Measurements from ENCODE around the gene NEURL3.
"Not testable (repeated sequence)": the region's sequence is repeated elsewhere in the genome, so short reads cannot be mapped to it uniquely, and the experiment has no call there.

Gene NEURL3

GRCh38 chr2:96505231-96505889, at the start of gene NEURL3:
Gene NEURL3 (minus strand): TSS chr2:96505357. CDS start chr2:96505286, 71 bp downstream.
- DNase-seq (ENCODE audit: low spot score in 2 of 2), result no peak
- no peaks in the 10 kb centered on the region for H3K9me3 ChIP-seq
- H3K36me3 ChIP-seq (replicated peaks), result no peaks in the 10 kb centered on the region
- no peak within 1 kb of the TSS for H3K4me3 ChIP-seq
- in situ Hi-C loops (cut with MboI; ENCODE audit: low sequenced_read_pairs), result loop anchor here (5.0 to 25.0 kb wide), 2 partner anchors 93 to 493 kb away; no protein-coding TSS in a partner anchor
- H3K27me3 ChIP-seq (ENCODE audit: low read depth), result no peaks in the 10 kb centered on the region
- peaks cover 8% of the 10 kb centered on the region; the same call in 1 of the 2 replicates for H3K4me1 ChIP-seq

DNA sequence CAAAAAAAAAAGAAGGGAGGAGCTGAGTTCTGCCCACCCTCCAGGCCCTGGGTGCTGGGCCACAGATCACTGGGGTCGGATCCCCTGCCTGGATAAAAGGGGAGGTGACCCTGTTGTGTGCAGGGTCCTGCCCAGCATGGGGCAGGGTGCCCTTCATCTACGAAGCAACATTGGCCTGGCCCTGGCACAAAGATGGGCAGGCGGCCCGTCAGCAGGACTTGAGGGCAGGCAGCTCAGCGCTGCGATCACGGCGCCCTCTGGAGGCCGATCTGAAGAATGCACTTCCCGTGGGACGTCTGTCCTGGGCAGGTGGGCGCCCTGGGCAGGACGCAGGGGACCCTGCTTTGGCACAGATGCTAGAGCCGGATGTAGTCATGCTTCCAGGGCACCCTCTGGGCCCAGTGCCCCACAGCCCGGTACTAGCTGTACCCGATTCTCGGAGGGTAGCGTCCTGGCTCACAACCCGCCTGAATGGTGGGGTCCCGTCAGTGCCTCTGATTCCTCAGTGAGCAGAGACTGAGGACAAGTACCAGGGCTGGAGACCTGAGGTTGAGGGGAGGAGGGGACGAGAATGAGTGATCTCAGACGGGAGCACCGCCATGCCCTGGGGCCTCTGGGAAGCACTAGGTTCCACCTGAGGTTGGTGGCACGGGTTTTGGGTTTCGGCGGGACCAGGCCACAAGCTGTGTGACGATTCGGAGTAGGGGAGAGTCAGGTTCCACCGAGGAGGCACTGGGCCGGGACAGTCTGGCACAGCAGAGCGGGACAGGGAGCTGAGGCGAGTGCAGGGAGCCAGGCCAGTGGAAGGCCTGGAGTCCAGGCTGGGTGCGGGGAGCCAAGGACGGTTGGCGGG, 49.4 kb upstream of the NEURL3 start:
- no peaks in the 10 kb centered on the region for H3K36me3 ChIP-seq (replicated peaks)
- no peaks in the 10 kb centered on the region for H3K27me3 ChIP-seq (ENCODE audit: low read depth)
- DNase-seq (ENCODE audit: low spot score in 2 of 2), result peak; percentile 36 to 77
- in situ Hi-C loops (cut with MboI; ENCODE audit: low sequenced_read_pairs), result no loop called here
- no peak overlapping the region for H3K4me3 ChIP-seq
- H3K4me1 ChIP-seq, result no peaks in the 10 kb centered on the region
- H3K9me3 ChIP-seq, result no peaks in the 10 kb centered on the region

DNA sequence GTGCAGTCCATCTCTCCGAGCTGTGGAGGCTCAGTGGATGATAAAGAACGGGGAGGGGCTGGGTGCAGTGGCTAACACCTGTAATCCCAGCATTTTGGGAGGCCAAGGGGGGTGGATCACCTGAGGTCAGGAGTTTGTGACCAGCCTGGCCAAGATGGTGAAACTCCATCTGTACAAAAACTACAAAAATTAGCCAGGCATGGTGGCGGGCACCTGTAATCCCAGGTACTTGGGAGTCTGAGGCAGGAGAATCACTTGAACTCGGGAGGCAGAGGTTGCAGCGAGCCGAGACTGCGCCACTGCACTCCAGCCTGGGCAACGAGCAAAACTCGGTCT, 48.8 kb upstream of the NEURL3 start:
- H3K4me1 ChIP-seq; H3K36me3 ChIP-seq (replicated peaks); DNase-seq (ENCODE audit: low spot score in 2 of 2); in situ Hi-C loops (cut with MboI; ENCODE audit: low sequenced_read_pairs); H3K27me3 ChIP-seq (ENCODE audit: low read depth); H3K4me3 ChIP-seq; H3K9me3 ChIP-seq: not testable (repeated sequence)

DNA sequence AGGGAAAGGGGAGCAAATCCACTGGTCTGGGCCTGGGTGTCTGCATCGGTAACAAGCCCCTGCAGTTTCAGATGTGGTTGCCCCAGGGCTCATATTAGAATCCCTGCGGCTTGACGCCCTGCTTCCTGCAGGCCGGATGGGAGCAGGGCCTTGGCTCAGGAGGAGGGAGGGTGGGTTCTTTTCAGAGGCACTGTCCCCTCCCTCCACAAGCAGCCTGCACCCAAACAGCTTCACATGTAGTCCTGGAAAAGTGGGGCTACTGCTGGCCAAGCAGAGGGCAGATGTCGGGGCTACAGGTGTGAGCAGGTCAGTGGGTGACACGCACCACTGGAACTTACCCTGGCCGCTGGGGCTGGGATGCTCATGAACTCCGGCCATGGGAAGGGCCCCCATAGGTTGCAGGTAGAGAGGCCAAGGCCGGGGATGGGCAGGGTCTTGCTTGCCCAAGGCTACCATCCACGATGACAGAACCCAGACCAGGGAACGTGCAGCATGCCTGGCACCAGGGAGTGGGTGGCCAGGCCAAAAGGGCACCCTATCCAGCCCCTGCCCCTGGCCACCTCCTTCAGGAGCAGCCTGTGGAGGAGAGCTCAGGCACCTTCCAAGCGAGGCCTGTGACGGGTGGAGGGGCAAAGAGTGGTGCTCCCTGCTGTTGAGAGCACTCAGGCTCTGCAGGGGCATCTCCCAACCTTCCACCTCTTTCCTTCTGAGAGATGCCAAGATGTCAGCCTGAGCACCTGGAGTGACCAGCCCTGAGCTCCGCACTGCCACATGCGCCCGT, 48.2 kb upstream of the NEURL3 start:
- in situ Hi-C loops (cut with MboI; ENCODE audit: low sequenced_read_pairs), result no loop called here
- no peak for DNase-seq (ENCODE audit: low spot score in 2 of 2)
- Histone ChIP-seq H3K36me3 (replicated peaks) (no peaks in the 10 kb centered on the region), H3K27me3 (ENCODE audit: low read depth) (no peaks in the 10 kb centered on the region), H3K4me1 (no peaks in the 10 kb centered on the region), H3K9me3 (no peaks in the 10 kb centered on the region), H3K4me3 (no peak overlapping the region)

DNA sequence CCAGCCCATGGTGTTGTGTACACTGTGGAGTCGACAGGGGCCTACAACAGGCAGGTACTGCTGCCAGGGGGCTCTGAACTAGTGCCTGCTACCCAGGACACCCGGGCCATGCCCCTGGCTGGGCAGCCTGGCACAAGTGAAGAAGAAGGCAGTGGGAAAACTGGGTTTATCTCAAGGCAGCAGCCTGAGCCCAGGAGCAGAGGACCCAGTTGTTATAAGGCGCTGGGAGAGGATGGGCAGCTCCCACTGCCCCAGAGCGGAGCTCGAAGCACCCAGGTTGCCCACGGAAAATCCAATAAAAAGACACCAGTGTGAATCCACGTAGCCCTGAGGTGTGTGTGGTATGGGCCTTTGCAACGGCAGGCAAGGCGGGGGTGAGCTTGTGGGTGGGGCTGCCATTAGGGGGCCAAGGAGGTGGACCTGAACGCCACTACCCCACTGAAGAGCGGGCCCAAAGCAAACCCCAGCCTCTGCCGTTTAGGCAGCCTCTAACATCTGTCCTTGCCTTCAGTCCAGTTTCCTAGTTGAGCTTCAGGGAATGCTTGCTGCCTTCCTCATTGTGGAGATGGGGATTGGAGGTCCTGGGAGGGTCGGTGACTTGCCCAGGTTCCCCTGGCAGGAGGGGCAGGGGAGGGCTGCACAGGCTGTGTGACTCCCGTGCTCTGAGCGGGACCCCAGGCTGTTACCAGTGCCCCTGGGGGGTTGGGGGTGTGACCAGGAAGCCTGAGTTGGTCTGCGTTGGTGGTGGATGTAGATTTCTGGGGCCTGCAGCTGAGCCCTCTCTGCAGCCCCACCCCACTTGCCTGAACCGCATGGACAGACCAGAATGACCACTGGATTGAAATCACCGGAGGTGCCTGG, 47.4 kb upstream of the NEURL3 start:
- Histone ChIP-seq H3K4me3 (no peak overlapping the region), H3K36me3 (replicated peaks) (no peaks in the 10 kb centered on the region), H3K9me3 (no peaks in the 10 kb centered on the region), H3K4me1 (peaks cover 7% of the 10 kb centered on the region), H3K27me3 (ENCODE audit: low read depth) (no peaks in the 10 kb centered on the region)
- in situ Hi-C loops (cut with MboI; ENCODE audit: low sequenced_read_pairs), result no loop called here
- DNase-seq (ENCODE audit: low spot score in 2 of 2), result no peak

- no peaks in the 10 kb centered on the region for H3K9me3 ChIP-seq
- in situ Hi-C loops (cut with MboI; ENCODE audit: low sequenced_read_pairs), result no loop called here
- H3K4me1 ChIP-seq, result peaks cover 11% of the 10 kb centered on the region
- H3K36me3 ChIP-seq (replicated peaks), result no peaks in the 10 kb centered on the region
- no peak overlapping the region for H3K4me3 ChIP-seq
- no peak for DNase-seq (ENCODE audit: low spot score in 2 of 2)
- no peaks in the 10 kb centered on the region for H3K27me3 ChIP-seq (ENCODE audit: low read depth)
Observed at GRCh38 chr2:96551605-96552314, 46.6 kb upstream of the NEURL3 start.

DNA sequence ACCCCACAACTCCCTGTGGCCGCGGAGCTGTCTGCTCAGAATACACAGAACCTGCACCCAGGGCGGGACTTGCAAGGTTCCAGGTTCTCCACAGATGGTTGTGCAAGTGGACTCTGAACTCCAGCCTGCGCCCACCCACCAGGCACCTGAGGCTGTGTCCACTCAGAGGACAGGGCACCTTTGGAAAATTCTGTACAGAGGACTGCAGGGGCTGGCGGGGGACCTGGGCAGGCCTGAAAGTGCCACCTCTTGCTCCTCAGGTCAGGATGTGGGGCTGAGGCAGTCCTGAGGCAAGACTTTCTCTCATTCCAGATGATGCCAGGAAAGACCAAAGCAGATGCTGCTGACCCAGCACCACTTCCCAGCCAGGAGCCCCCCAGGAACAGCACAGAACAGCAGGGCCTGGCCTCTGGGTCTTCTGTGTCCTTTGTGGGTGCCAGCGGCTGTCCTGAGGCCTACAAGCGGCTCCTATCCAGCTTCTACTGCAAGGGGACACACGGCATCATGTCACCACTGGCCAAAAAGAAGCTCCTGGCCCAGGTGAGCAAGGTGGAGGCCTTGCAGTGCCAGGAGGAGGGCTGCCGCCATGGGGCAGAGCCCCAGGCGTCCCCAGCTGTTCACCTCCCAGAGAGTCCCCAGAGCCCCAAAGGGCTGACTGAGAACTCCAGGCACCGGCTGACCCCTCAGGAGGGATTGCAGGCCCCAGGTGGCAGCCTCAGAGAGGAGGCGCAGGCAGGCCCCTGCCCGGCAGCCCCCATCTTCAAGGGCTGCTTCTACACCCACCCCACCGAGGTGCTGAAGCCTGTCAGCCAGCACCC, 45.8 kb upstream of the NEURL3 start:
- H3K4me3 ChIP-seq, result no peak overlapping the region

GRCh38 chr2:96549967-96550786, 45.0 kb upstream of the NEURL3 start:
- Histone ChIP-seq H3K36me3 (replicated peaks) (no peaks in the 10 kb centered on the region), H3K27me3 (ENCODE audit: low read depth) (no peaks in the 10 kb centered on the region), H3K9me3 (no peaks in the 10 kb centered on the region; the same call in 1 of the 2 replicates), H3K4me3 (no peak overlapping the region), H3K4me1 (peaks cover 11% of the 10 kb centered on the region)
- DNase-seq (ENCODE audit: low spot score in 2 of 2), result no peak
- in situ Hi-C loops (cut with MboI; ENCODE audit: low sequenced_read_pairs), result no loop called here

More for the DNA sequence above, 45.8 kb upstream of the NEURL3 start:
- Histone ChIP-seq H3K27me3 (ENCODE audit: low read depth) (no peaks in the 10 kb centered on the region), H3K9me3 (no peaks in the 10 kb centered on the region; the same call in 1 of the 2 replicates), H3K4me1 (peaks cover 11% of the 10 kb centered on the region), H3K36me3 (replicated peaks) (no peaks in the 10 kb centered on the region)
- in situ Hi-C loops (cut with MboI; ENCODE audit: low sequenced_read_pairs), result no loop called here
- no peak for DNase-seq (ENCODE audit: low spot score in 2 of 2)

DNA sequence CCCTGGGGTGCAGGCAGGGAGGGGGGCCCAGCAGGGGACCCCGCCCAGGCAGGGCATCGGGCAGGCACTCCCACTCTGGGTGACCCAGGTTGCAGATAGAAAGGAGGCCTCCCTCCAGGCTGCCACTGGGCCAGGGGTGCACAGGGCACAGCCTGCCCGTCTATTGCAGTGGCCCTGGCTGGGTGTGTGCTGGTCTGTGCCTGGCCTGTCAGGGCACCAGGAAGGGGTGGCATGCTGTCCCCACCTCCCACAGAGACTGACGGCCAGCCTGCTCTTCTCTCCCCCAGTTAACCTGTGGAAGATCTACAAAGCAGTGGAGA, 44.3 kb upstream of the NEURL3 start:
- no peak for DNase-seq (ENCODE audit: low spot score in 2 of 2)
- Histone ChIP-seq H3K36me3 (replicated peaks) (no peaks in the 10 kb centered on the region), H3K4me3 (no peak overlapping the region), H3K4me1 (peaks cover 11% of the 10 kb centered on the region), H3K27me3 (ENCODE audit: low read depth) (no peaks in the 10 kb centered on the region), H3K9me3 (no peaks in the 10 kb centered on the region; the same call in 1 of the 2 replicates)
- in situ Hi-C loops (cut with MboI; ENCODE audit: low sequenced_read_pairs), result no loop called here

DNA sequence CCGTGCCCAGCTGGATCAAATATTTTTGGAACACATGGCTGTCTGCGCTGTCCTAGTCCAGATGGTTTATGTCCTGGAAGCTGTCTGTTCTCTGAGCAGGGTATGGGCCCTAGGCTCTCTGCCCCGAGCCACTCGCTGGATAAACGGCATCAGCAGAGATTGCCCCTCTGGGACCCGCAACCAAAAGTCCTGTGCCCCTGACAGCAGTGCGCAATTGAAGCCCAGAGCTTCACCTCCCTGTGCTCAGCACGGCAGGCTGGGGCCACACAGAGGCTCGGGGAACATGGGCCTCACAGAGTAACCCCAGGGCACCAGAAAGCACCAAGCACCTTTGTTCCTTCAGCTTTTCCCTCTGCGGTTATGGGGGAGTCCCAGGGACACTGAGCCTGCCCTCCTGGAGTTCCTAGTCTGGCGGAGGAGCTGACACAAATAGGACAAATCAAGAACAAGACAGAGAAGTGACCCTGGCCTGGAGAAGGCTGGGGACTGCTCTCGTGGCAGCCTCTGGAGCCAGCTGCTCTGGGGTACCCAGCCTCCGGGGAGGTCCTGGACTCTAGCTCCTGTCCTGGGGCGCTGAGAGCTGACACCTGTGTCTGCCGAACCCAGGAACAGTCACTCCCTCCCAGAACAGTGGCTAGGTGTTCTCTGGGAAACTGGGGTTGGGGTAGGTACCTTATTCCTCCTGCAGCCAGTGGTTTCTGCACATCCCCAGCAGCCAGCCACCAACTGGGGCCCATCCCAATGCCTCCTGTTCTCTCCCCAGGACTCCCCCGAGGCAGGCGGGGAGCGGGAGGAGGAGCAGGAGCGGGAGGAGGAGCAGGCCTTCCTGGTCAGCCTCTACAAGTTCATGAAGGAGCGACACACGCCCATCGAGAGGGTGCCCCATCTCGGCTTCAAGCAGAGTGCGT, 43.7 kb upstream of the NEURL3 start:
- no peaks in the 10 kb centered on the region; the same call in 1 of the 2 replicates for H3K9me3 ChIP-seq
- in situ Hi-C loops (cut with MboI; ENCODE audit: low sequenced_read_pairs), result no loop called here
- H3K4me3 ChIP-seq, result no peak overlapping the region
- H3K4me1 ChIP-seq, result peaks cover 11% of the 10 kb centered on the region
- H3K36me3 ChIP-seq (replicated peaks), result no peaks in the 10 kb centered on the region
- no peak for DNase-seq (ENCODE audit: low spot score in 2 of 2)
- H3K27me3 ChIP-seq (ENCODE audit: low read depth), result no peaks in the 10 kb centered on the region

- peak; percentile 67 to 74 for DNase-seq (ENCODE audit: low spot score in 2 of 2)
- Histone ChIP-seq H3K4me1 (peaks cover 11% of the 10 kb centered on the region), H3K4me3 (no peak overlapping the region), H3K9me3 (no peaks in the 10 kb centered on the region; the same call in 1 of the 2 replicates), H3K27me3 (ENCODE audit: low read depth) (no peaks in the 10 kb centered on the region), H3K36me3 (replicated peaks) (no peaks in the 10 kb centered on the region)
- in situ Hi-C loops (cut with MboI; ENCODE audit: low sequenced_read_pairs), result no loop called here
Observed at GRCh38 chr2:96547731-96548171, 42.6 kb upstream of the NEURL3 start.

All from HAP-1 (cell line).